GM18868 (cell line): ENCODE measurements around the gene CDK15.

Source experiments
- ATAC-seq: cut with Tn5 transposase; IDR thresholded peaks from one replicate; pipeline ENCODE4 v1.9.1; 2021; ENCODE audit warnings: mild to moderate bottlenecking, moderate library complexity; ENCODE audit not compliant: unreplicated experiment

The CDK15 gene

DNA sequence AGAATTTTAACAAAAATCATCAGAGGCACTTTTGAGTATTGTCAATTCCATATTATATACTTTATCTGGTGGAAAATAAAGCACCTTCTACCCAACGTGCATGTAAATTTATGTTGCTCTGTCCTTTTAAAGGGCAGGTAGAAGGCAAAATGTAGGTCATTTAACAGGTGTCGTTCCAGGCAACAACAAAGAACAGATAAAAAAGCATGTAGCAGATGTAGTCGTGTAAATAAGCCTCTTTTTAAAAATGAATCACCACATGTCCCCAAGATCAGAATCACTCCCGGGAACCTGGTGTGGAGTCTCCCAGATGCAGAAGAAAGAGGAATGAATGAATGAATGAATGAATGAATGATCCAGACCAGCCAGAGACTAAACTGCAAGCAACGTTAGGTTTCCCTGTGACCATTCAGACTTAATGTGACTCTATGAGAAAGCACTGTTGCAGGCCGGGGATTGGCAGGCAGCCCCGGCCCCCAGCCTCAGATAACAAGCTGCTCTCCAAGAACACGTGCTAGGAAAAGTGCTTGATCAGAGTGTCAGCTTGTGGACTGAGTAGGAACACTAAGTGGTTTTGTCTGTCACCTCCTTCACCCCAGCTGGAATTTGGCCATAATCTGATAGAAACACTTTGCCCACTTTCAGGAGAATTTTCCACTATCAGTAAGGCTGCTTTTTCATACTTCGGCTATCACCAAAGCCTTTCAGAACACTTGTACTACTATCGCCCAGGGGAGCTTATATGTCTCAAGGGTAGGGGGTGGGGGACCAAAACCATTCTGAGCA lies 100.6 kb downstream of the CDK15 start:
- no peak for ATAC-seq

DNA sequence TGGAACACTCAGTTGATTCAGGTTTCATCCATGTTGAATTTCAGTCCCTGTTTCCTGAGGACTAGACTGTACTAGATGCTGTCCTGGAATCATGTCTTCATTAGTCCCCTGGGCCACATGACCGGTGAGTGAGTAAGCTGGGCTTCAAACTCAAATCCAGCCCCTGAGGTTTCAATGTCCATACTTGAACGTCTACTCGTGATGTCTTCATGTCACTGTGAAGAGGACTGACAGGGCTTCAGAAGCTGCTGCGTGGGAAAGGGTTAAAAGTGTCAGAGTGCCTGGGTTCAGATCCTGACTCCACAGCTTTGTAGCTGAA lies 101.2 kb downstream of the CDK15 start:
- no peak for ATAC-seq

DNA sequence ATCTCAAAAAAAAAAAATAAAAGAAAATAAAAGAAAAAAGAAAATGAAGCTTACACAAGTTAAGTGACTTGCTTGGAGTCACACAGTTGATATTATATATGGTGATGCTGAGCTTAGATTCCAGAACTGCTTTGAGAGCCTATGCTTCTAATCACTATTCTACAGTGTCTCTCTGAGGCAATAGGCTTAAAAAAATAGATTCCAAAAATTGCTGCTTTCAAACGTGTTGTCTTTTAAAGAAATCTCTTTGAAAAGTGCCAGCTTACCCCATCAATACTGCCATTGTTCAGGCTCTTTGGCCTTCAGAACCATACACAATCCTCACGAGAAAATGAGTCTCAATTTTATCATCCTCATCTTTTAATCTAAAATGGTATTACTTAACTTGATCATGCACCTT lies 102.6 kb downstream of the CDK15 start:
- ATAC-seq = no peak

DNA sequence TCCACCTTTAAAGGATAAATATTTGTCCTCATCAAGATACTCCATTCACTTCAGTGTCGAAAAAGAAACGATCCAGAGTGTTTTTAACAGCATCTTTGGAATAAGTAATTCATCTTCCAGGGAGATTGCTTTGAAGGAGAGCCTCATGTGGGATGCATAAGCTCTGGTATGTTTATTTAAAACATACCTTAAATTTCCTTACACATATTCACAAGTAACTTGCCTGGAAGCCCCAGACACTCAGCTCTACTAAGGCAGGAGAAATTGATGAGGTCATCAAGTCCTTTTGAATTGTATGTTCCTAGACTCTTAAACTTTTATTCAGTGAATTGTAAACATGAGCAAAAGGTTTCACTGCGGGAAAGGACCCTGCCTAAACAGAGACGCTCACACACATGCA lies 103.0 kb downstream of the CDK15 start:
- no peak for ATAC-seq

DNA sequence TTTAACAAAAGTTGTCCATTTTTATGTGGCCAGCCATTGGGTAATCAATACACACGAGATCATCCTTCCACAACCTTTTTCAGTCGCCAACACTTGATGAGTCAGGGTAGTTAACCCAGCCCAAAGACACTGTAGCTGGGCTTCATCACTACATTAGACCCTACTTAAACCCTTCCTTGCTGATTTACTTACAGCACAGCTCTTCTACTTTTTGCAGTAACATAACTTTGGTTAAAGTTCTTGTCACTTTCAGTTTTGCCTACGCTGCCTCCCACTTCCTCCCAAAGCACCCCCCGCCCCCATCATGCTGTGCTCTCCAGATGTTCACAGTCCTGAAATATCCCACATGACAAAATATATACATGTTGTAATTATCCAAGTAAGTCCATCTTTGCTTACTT lies 103.6 kb downstream of the CDK15 start:
- peak; percentile 67 for ATAC-seq

DNA sequence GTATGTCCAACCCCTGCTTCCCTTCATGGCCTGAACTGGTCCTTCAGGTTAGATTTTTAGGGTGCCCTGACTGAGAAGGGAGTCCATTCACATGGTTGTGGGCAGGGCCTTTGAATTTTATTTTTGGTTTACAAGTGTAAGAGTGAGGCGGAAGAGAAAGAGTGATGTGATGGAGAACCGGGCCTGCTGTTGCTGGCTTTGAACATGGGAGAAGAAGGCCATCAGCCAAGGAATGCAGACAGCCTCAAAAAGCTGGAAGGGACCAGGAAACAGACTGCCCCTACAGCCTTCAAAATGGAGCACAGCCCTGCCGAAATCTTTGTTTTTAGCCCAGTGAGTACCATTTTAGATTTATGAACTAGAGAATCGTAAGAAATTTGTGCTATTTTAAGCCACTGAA lies 105.0 kb downstream of the CDK15 start:
- ATAC-seq = no peak

DNA sequence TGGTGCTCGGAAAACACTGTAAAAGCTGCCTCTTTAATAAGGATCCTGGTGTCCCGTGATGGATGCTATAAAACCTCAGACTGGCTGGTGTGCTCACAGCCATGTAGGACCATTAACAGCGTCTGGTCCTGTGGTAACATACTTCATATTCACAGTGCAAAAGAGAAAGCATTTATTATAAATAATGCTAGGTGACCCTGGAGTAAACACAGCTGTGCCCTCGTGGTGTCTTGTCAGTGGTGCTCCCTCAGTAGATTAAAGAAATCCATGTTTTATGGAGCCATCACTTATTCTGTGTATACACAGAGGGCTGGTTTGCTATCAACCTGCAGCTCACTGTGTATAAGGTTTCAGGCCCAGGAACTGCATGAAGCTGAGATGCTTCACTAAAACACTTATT lies 106.9 kb downstream of the CDK15 start:
- no peak for ATAC-seq

DNA sequence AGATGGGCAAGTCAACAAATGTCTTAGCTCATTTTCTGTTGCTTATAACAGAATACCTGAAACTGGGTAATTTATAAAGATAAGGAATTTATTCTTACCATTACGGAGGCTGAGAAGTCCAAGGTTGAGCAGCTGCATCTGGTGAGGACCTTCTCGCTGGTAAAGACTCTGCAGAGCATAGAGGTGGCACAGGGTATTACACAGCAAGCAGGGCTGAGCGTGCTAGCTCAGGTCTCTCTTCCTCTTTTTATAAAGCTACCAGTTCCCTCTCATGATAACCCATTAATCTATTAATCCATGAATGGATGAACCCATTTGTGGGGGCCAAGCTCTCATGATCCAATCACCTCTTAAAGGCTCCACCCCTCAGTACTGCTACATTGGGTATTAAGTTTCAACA lies 109.1 kb downstream of the CDK15 start:
- ATAC-seq = peak; percentile 92

DNA sequence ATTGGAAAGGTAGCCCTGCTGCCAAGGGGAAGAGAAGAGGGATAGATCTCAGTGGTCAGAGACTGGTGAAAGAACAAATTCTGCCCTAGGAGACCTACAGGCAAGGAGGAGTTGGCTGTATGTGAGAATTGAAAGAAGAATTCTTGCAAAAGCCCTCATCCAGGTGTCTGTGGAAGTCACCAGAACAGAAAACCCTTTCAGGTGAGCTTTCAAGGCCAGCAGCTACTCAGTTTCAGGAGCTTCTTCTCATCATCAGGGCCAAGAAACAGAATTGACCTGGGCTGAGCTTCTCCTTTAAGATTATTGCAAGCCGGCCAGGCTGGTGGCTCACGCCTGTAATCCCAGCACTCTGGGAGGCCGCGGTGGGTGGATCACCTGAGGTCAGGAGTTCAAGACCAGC lies 110.2 kb downstream of the CDK15 start:
- no peak for ATAC-seq

DNA sequence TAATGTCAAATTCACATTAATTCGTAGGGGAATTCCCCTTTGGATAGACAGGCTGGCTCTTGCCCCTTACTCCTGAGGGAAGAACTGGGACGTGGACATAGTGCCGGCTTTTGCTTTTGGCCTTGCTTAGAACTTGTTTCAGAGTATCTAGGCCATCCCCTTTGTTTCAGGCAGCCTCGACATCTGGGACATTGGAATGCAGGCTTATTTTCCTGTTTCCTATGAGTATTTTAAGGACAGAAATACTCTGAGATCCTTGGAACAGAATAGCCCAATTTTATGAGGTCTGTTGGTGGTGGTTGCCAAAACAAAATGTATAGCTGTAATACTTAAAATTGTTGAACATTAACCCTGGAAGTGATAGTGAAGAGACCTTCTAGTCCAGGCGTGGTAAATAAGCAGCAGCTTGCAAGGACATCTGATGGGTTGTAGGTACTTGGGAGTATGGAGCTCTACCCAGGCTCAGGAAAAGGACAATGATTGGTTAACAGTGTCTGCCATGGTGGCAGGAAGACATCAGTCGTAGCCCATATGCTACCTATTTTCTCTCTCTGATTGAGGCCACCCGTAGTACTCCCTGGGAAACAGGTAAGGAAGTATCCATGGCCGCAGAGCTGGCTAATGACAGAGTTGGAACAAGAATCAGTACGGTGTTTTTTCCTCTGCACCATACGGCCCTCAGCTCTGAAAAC lies 112.4 kb downstream of the CDK15 start:
- no peak for ATAC-seq

DNA sequence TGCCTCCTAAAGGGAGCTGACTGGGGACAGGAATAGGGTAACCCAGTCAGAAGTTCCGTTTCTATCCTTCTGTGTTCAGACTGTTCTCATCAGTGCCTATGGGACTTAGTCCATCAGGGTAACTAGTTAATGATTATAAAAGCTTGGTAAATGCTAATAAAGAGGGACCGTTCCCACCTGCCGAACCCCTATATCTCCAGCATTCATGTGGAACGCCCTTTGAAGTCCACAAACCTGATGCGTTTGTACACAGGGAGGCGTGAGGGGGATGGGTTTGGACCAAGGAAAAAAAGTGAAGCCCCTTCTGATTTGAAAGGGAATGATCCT lies 112.9 kb downstream of the CDK15 start:
- ATAC-seq = no peak

DNA sequence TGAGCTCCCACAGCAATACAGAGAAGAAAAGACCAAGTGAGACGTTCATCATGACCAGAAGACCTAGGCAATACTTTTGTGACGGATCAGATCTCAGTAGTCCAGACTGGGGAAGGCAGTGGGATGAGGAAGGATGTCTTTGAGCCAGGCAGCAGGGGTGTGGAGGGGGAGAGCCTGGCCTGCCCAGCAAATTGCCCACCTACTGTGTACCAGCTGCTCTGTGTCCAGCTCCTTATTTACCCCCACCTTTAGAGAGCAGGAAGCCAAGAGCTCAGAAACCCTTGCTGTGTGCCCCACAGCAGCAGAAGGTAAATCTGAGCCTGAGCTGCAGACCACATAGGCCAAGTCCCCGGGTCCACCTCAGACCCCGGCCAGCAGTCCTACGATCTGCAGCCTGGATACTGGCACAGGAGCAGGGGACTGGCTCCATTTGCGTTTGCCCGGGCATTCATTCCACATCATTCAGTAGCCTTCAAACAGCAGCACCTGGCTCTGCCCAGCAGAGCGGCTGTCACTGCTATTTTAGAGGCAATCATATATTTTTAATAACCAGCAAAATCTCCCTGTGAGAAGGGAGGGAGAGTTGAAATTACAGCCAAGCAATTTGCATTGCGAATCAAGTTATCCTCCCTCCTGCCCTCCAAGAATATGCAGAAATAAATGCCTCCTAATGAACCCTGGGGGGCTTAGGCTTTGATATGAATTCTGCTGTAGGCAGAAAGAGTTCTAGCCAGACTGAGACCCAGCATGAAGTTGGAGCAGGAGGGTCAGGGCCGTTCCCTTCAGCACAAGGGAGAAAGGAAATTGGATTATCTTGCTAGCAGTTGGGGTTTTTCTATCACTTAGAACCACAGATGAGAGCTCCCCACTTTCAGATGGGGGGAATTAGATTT lies 117.3 kb downstream of the CDK15 start:
- no peak for ATAC-seq

DNA sequence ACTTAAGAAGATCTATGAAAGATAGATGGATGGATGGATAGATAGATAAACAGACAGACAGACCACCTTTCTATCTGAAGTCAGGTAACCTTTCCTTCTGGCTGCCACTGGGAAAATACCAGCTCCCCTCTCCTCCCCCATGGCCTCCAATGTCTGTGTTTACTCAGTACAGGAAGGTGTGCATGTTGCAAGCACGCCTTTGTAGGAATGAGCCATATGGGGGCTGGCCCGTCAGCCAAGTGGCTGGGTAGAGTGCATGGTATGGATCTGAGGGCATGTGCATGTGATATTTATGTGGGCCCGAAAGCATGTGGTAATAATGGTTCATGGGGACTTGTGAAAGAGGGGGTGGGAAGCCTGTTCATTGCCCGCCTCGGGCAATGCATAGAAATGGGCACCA lies 118.1 kb downstream of the CDK15 start:
- no peak for ATAC-seq

DNA sequence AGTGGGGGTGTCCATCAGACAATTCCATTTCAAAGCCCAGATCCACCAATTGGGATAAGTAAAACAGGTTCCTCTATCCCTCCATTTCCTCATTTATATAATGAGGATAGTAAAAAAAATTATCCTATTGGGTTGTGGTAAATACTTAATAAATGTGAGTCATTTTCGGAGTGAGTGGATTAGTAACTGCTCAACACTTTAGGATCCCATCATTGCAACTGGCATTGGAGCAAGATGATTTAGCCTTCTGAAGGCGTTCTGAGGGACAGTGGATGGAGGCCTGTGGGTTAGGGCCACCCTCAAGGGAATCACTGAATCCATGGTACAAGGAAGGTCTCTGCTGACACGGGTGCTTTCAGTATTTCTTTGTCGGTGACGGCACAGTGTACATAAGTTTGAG lies 118.7 kb downstream of the CDK15 start:
- ATAC-seq = no peak

DNA sequence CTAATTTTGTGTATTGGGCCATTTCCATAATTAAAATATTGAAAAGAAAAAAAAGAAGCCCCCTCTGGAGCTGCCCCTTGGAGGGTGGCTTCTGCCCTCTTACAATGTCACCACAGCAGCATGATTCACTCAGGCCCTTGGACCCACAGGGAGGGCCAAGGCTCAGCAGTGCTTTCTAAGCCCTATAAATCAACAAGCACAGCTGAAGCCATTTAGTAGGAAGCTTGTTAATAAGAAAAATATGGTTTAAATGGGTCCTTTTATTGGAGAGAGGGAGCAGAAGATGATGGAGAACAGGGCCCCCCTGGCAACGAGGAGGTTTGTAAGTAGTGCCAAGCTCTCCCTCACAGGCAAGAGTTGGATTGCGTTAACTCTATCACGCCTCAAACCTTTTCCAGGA lies 119.7 kb downstream of the CDK15 start:
- no peak for ATAC-seq

DNA sequence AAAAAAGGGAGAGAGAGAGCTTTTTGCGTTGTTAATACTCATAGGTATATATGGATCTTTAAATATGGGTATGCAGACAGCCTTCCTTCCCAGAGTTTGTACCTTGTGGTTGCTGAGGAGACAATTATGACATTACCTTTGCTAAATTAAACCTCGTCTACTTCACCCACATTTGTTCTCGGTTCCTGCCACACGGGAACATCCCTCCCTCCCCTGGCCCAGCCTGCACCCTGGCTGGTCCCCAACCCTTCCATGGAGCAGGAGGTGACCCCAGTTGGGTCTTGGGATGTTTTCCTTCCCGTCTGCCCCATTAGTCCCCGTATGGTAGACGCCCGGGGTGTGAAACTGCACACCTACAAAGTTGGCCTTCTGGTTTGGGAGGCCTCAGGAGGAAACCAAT lies 122.0 kb downstream of the CDK15 start:
- no peak for ATAC-seq

DNA sequence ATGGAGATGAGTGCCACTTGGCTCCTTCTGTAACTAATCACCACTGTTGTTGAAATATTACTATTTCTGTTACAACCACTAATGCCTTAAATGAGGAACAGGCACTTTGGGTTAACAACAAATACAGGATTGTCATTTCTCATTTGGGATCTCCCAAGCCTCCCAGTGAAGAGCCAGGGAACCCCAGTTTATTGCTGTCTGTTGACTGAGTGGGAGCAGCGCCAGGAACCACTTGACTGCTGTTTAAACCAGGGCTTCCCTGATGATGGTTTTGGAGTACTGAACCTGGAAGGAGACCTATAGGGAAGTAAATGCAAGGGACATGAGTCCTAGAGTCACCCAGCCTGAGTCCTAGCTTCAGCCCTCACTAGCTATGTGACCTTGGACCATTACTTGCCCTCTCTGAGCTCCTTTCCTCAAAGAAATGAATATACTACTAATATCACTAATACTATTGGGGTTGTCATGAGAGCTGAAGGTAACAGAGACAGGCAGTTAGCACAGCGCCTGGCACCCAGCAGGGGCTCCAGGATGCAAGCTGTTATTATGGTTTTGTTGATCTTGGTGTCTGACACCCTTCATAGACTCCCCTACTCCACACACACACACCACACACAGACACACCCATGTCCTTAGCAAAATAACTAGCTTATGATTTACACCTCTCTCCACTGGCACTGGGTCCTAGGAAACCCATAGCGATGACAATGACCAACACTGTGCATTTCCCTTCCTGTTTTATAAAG lies 123.1 kb downstream of the CDK15 start:
- ATAC-seq = no peak

DNA sequence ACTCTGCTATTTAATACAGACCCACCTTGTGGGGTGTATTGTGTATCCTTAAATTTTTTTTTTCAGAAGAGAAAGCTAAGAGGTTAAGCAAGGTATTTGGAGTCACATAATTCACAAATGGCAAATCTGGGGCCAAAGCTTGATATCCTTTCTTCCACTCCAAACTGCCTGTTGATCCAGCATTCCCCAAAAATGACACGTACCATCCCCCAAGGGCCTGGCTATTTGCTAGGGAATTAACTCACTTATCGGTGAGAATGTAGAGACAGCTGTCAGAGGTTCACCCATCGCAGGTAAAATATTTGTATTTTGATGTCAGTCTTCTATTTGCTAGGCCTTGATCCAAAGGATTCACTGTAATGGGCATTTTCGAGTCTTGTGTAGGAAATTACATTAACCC lies 123.7 kb downstream of the CDK15 start:
- no peak for ATAC-seq

DNA sequence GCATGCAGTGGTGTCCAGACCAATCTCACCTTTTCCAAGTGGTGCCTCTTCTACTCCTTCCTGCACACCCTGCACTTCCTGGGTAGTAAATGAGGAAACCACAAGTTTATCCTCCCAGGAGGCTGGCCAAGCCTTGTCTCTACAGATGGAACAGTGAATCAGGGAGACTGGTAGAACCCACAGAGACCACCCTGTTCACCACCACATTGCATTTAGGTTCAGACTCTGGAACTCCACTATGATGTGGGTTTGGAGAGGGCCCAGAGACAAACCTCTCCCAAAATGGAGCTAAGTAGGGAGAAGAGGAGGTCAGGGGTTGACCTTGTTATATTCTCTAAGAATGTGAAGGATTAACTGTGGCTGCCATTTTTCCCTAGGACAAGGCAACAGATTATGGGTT lies 124.5 kb downstream of the CDK15 start:
- no peak for ATAC-seq

DNA sequence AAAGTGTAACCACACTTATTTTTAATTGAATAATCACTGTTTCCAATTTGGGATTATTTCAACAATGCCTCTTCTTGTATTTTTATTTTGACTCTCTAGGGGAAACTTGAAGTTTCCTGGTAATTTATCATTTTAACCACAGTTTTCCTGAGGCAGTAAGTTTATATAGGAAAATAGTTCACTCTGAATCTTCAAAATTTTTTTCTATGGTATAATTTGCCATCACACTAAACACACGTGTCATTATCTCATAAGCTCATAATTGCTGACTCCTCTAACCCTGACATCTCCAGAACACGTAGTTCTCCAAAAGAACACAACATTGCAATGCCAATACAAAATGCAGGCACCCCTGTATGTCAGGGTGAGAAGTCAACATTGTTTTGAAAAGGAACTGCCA lies 125.1 kb downstream of the CDK15 start:
- ATAC-seq = no peak

DNA sequence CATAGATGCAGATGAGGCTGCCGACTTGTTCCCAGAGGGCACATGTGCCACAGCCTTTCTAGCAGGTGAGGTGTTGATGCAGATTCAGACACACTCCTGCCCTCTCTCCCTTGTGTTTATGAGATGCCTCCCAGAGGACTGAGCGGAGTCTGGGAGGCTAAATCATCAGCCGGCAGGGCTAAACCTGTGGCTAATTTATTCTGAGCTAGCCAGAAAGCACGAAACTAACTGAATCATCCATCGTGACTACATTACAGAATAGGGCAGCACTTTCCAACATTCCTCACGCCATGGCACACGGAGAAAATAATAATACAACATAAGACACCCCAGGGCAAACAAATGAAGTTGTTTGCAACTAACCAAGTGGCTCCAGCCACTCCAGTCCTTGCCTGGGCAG lies 125.6 kb downstream of the CDK15 start:
- no peak for ATAC-seq
